Omental fat pad (tissue), 4 donors: ENCODE data around the gene CAMK1D. TPM values are rescaled to one million over a fixed set of nuclear protein-coding genes. Genes with fewer than 3 reads are reported as not detected.

Experiments
- ATAC-seq: fragments of 150-250 bp; one replicate; pipeline ENCODE4 v1.9.1; 2016; ENCODE audit warnings: mild to moderate bottlenecking, moderate library complexity; ENCODE audit not compliant: low FRiP score
- DNase-seq: peaks from one replicate; pipeline ENCODE4 v3.0.0-alpha.2; 2019; ENCODE audit warnings: low spot score
- CTCF ChIP-seq, 3 donors: fragments of 450-650 bp; IDR thresholded peaks; one replicate each; pipeline ENCODE4 v1.5.1; 2016 to 2017; ENCODE audit warnings: antibody characterized with exemption in 3 of 3, mild to moderate bottlenecking in 3 of 3, moderate library complexity in 2 of 3
- total RNA-seq, 4 donors: library from RNA; depleted of rRNA; stranded (reverse); fragments of >200 nt; gene quantifications; one replicate each; pipeline ENCODE4 v1.1.0, GENCODE V29; 2016

CAMK1D gene
- total RNA-seq, 4 donors from 2014 or later: 6.0 to 15.8 (median 8.8) TPM

DNA sequence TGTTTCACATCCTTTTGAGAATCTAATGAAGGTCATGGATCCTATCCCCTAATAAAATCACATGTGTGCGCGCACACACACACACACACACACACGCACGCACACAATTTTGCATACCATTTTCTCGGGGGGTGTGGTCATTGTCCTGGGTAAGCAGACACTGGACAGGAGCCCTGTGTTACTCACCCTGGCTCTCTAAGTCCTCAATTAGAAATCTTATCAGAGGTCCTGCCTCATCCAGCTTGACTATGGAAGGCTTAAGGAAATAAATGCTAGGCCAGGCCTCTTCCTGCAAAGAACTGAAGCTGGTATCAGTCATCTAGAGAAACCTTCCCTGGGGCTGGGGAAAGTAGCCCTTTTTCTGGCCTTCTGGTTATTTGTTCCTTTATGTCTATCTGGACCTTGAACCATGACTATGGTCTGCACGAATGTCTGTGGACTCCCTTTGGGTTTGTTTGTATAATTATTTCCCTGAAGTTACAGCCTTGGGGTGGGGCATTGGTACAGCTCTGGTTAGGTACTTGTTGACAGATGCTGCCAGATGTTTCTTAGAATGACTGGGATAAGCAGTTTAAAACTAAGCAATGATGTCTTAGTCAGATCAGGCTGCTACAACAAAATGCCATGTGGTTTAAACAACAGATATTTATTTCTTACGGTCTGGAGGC, 443.7 kb downstream of the CAMK1D start:
- DNase-seq (no peak), ATAC-seq (no peak)
- TF ChIP-seq CTCF (IDR thresholded peaks at IDR 0.05): no peak

DNA sequence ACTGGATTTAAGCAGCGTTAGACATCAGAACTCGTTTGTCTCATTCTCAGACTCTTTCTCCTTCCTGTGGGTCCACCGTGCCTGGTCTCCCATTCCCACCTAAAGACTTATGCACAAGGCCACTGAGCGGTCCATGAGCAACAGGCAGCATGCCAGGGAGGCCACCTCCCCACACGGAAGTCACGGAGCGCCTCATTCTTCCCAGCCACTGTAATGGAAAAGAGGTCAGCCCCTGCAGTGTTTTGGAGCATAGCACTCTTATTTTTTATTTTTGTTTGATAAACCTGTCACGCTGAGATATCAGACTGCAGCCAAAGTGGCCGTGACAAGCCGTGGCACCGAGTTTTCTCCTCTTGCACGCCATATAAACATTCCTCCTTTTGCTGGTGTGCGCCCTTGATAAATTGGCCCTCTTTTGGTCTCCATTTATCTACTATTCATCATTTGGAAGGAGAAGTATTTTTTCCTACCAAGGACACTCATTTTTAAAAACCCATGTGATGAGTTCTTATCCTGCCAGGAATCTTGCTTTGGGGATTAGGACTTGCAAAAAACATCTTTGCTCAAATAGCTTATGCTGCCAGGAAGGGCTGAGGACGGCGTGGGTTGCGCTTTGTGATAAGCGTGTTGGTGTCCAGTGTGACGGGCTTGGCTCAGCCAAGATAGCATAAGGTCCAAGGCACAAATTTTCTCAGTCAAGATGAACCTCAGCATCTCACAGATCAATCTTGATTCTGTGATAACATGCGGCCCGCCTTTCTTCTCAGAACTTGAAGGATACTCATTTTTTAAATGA, 446.2 kb downstream of the CAMK1D start:
- ATAC-seq (no peak), DNase-seq (no peak)
- TF ChIP-seq CTCF (IDR thresholded peaks at IDR 0.05): no peak

DNA sequence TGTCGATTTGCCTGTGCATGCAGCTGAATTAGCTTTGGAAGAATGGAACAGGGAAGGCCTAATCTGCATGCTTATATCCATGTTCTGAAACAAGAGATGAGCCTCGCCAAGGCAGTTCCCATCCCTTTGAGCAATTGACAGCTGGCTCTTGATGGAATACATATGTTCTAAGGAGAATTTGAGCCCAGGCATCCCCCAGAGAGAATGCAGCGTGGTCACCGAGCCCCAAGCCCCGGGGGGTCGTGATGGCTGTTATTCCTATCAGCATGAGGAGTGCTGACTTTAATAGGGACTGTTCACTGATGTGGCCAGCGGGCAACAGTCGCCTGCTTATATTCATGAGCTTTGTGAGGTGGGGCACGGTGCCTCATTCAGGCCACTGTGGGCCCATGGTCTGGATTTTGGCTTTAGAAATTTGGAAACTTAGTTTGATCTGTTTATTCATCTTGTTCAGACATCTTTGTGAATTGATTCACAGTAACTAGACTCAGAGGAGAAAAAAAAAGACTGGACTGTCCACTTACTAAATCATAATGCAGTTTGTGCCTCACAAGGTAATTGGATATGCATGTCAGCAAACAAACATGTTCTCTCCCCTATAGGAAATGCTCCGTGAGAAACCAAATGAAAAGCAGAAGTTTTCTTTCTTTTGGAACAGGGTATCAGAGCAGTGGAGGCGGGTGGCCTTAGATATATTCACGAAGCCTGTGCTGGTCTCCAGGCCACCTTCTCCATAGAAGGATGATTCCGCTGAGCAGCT, 447.2 kb downstream of the CAMK1D start:
- ATAC-seq (no peak), DNase-seq (no peak)
- TF ChIP-seq CTCF (IDR thresholded peaks at IDR 0.05): no peak

- TF ChIP-seq CTCF (IDR thresholded peaks at IDR 0.05): no peak
- DNase-seq: no peak
- no peak for ATAC-seq
Measured at GRCh38 chr10:12797471-12798262, 448.3 kb downstream of the CAMK1D start.

DNA sequence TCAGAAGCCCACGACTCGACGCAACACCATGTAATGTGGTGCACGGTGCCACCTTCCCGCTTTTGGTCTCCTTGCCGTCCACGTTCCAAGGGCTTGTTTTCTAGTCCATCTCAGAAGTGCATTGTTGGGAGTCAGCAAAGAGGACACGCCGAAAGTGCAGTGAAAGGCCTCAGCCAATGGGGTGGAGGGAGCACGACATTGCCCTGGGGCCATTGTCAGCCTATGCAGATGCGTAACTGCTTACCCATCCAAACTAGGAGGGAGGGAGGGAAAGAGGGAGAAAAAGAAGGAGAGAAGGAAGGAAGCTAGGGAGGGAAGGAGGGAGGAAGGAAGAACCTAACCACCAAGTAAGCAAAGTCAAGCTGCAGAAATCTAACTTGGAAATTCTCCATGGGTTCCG, 449.8 kb downstream of the CAMK1D start:
- ATAC-seq: no peak

More for the DNA sequence above, 449.8 kb downstream of the CAMK1D start:
- DNase-seq: no peak
- TF ChIP-seq CTCF (IDR thresholded peaks at IDR 0.05): no peak
